A549 treated with RU486 at 1 μM for 4 hours (cell line): ENCODE results near the gene BSND. TPM values are rescaled to one million over a fixed set of nuclear protein-coding genes. Genes with fewer than 3 reads are reported as not detected.

ENCODE experiments used
- total RNA-seq: library from RNA; stranded (reverse); fragments of 200-300 nt; extraction: Qiagen RNA extraction; gene quantifications from 5 replicates; pipeline ENCODE4 v1.2.3, GENCODE V29; 2022; ENCODE audit warnings: low read depth

The BSND gene
- not detected in 5 replicates for total RNA-seq

GRCh38 chr1:54998677-54999076, at the start of gene BSND:
TSS of gene BSND (plus strand) at chr1:54998933. CDS start at chr1:54999187, 254 bp downstream.

GRCh38 chr1:54980528-54981241, 18.0 kb upstream of the BSND start, which contains the start of gene TMEM61:
TSS of gene TMEM61 (plus strand) at chr1:54980628. CDS start at chr1:54981066, 438 bp downstream.

GRCh38 chr1:55039342-55040082, 40.8 kb downstream of the BSND start, which contains the start of gene PCSK9:
TSS of gene PCSK9 (plus strand) at chr1:55039548. CDS start at chr1:55039838, 290 bp downstream.

Other genes with a start within 250 kb of the BSND start
- 3.8 to 5.0 TPM (median 4.4 TPM) in 5 replicates for gene PARS2, start 234.4 kb upstream of the BSND start, total RNA-seq
- gene TTC22, start 197.6 kb upstream of the BSND start, total RNA-seq, result 0.08 TPM in 1 of 5 replicates, not detected in the others
- gene DHCR24, start 111.7 kb upstream of the BSND start, total RNA-seq, result 38.5 to 45.1 TPM (median 42.8 TPM) in 5 replicates
- 0.35 to 0.42 TPM (median 0.38 TPM) in 4 of 5 replicates, not detected in the other for gene TMEM61, start 18.3 kb upstream of the BSND start, total RNA-seq
- gene PCSK9, start 40.6 kb downstream of the BSND start, total RNA-seq, result 2.5 to 5.1 TPM (median 3.9 TPM) in 5 replicates
- 14.0 to 16.9 TPM (median 15.7 TPM) in 5 replicates for gene USP24, start 216.4 kb downstream of the BSND start, total RNA-seq